GM21529 (cell line): Measurements from ENCODE around the gene VWA5B1.
"Not testable (repeated sequence)": the region's sequence is repeated elsewhere in the genome, so short reads cannot be mapped to it uniquely, and the experiment has no call there.

Source experiments
- ATAC-seq: cut with Tn5 transposase; IDR thresholded peaks from one replicate; pipeline ENCODE4 v1.9.1; 2021; ENCODE audit not compliant: unreplicated experiment

The VWA5B1 gene

DNA sequence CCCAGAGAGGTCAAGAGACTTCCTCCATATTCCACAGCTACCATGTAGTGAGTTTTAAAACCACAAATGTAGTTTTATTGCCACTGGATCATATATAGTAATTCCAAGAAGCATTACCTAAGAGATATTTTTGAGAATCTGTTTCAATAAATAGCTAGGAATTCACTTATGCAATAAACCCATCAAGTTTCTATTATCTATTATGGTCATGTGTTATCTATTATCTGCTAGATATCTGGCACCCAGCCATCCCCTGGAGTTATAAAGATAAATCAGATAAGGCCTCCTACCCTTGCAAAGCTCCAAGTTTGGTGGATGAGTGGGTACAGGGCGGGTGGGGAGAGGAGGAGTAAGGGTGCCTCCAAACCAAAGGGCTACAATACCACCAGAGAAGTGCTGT lies 10.3 kb upstream of the VWA5B1 start:
- no peak for ATAC-seq

DNA sequence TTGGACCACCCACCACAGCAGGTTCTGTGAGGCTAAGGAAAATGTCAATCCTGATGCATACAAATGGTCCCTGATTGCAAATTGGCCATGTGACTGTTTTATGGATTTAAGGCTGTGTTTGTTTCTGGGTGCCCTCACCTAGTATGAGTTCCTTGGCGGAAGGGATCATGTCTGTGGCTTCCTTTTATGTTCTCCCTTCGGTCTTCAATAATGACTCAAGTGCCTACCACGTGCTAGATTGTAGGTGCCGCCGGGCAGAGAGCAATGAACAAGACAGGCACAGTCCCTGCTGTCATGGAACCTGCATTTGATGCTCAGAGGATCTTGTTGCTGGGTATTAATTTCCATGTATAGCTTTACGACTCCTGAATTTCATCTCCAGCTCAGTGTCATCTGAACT lies 9.8 kb upstream of the VWA5B1 start:
- ATAC-seq, result no peak

GRCh38 chr1:20281801-20282200 lies 8.9 kb upstream of the VWA5B1 start:
- no peak for ATAC-seq

DNA sequence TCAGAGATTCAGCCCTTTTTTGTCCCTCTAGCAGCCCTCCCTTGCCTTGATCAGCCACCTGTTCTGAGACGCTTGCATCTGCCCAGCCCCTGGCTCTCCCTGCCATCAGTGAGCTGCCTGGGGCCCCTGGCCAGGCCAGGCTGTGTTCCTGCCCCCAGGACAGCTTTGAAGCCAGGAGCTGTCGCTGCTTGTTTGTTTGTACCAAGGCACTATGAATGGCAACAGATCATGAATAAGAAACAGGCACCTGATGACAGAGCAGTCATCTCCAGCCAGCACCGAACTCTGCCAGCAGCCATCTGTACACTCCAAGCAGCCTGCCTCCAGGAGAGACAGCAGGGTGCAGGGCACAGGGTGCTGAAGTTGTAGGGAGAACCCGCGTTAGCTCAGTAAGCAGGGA lies 8.1 kb upstream of the VWA5B1 start:
- ATAC-seq, result no peak

GRCh38 chr1:20284046-20284445 lies 6.6 kb upstream of the VWA5B1 start:
- ATAC-seq, result no peak

GRCh38 chr1:20284625-20285024 lies 6.0 kb upstream of the VWA5B1 start:
- no peak for ATAC-seq

GRCh38 chr1:20285510-20285909 lies 5.2 kb upstream of the VWA5B1 start:
- no peak for ATAC-seq

GRCh38 chr1:20287696-20288095 lies 3.0 kb upstream of the VWA5B1 start:
- not testable (repeated sequence) for ATAC-seq

DNA sequence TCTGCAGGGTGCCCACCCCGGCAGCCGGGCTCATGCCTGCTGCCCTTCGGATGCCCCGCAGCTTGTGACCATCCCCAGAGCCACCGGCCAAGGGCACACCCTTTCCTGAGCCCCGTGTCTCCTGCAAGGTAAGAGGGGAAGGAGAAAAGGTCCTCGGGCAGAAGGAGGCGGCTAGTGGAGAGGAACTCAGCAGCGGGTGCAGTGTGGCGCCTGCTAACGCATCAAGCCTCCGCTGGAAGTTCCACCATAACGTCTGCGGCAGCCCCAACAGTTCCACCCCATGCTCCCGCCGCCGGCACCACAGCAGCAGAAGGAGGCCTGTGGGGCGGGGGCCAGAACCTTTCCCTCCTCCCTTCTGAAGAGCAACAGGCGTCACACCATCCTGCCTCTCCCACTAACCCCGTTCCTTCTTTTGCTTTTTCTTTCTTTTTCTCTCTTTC lies 990 bp downstream of the VWA5B1 start:
- no peak for ATAC-seq

GRCh38 chr1:20298626-20299025 lies 8.0 kb downstream of the VWA5B1 start:
- ATAC-seq, result no peak

GRCh38 chr1:20301463-20302107 lies 10.9 kb downstream of the VWA5B1 start:
- no peak for ATAC-seq

- ATAC-seq, result no peak
Measured at GRCh38 chr1:20302108-20302471, 11.4 kb downstream of the VWA5B1 start.

DNA sequence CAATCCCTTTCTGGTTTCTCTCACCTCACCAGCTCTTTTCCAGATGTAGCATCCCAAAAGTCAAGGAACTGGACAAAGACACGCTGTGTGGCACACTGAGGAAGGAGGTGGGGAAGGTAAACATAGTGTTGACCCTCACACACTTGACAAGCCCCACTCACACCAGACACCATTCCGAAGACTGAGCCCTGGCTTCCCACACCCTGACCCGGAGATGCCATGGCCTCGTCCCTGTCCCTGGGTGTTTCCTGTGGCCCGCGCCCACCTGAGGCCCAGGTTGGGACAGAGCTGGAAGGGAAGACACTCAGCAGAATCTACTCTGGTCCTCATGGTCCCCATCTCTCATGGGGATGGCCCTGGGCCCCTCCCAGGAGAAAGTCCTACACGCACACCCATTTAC lies 16.4 kb downstream of the VWA5B1 start:
- ATAC-seq, result no peak

- ATAC-seq, result no peak
Measured at GRCh38 chr1:20308569-20308968, 17.9 kb downstream of the VWA5B1 start.

- ATAC-seq, result no peak
Measured at GRCh38 chr1:20311289-20311688, 20.6 kb downstream of the VWA5B1 start.

GRCh38 chr1:20312310-20312709 lies 21.6 kb downstream of the VWA5B1 start:
- ATAC-seq, result no peak

GRCh38 chr1:20312818-20313217 lies 22.1 kb downstream of the VWA5B1 start:
- ATAC-seq, result no peak

DNA sequence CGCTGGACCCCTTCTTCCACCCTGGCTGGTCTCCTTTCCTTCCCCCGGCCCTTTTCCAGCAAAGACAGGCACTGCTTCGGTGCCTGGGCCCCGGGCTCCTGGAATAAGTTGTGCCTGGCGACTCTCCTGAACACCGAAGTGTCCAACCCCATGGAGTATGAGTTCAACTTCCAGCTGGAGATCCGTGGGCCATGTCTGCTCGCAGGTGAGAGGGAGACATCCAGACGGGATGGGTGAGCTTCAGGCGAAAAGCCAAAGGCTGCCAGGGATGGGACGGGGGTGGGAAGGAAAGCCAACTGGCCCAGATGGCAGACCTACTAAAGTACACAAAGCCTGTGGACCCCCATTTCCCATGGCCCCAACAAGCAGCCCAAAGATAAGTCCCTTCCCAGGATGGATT lies 26.8 kb downstream of the VWA5B1 start:
- ATAC-seq, result no peak

DNA sequence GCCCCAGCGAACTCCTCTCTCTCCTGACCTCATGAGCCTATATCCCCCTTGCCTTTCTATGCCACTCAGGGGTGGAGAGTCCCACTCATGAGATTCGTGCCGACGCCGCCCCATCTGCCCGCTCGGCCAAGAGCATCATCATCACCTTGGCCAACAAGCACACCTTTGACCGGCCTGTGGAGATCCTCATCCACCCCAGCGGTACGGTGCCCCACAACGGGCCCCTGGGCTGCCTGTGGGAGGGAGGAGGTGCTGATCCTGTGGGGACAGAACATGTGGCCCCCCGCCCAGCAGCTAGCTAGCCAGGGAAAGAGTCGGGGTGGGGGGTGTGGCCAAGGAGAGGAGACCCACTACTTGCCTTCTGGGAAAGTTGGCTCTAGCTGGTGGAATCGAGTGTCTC lies 27.8 kb downstream of the VWA5B1 start:
- ATAC-seq, result no peak

DNA sequence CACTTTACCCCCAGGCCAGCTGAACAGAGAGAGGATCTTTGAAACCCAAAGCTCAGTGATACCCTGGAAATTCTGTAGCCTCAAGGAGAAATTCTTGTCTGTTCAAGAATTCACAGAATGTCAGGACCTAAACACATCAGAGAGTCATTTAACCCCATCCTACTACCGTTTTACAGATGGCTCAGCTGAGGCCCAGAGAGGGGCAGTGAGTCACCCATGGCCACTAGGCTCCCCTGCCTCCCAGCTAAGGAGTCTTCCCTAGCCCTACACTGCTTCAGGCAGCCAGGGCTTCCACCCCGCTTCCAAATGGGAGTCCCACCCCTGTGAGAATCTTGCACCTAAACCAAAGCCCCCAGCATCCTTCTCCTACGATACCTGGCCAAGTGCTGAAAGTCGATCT lies 28.3 kb downstream of the VWA5B1 start:
- ATAC-seq, result no peak

- ATAC-seq, result no peak
Measured at GRCh38 chr1:20319456-20320220, 29.0 kb downstream of the VWA5B1 start.

DNA sequence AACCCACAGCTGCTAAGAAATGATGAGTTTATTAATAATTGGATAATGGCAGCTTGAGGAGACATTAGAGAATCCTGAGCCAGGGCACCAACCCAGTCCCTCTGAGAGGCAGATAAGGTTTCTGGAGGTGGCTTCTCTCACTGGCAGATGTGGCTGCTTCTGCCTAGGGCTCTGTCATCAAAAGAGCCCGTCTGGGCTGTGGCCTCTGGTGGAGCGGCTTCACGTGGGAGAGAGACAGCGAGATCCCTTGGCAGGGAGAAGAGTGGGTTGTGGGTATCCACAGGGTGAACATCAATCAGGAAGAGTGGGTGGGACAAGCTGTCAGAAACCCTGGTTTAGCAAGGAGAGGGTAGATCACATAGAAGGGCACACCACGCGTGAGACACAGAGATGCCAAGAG lies 30.0 kb downstream of the VWA5B1 start:
- no peak for ATAC-seq

DNA sequence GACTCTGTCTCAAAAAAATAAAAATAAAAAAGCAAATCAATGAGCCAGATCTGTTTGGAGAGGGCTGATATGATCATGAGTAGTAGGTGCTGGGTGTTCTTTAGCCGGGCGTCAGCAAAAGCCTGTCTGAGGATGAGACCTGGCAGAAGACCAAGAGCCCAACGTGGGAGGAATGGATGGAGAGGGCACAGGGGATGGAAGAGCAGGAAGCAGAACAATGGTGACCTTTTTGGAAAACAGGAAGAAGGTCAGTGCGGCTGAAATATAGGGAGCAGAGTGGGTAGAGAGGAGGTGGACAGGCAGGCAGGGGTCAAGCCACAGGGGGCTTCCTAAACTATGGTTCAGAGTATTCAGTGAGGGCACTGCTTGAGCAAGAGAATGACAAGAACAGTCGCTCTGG lies 30.9 kb downstream of the VWA5B1 start:
- no peak for ATAC-seq
